HCT116 (cell line): ENCODE data around the gene S1PR3. TPM values are rescaled to one million over a fixed set of nuclear protein-coding genes. Genes with fewer than 3 reads are reported as not detected.

ENCODE experiments used
- ATAC-seq: fragments of 200-7000 bp; cut with Tn5 transposase; 2 replicates; pipeline ENCODE4 v1.9.1; 2020; ENCODE audit warnings: mild to moderate bottlenecking, moderate library complexity
- BruUV-seq: library from RNA; stranded (reverse); fragments of 400-500 nt; replicated peaks from 2 replicates; lab custom pipeline; 2021; lab: Mats Ljungman, UMichigan
- CTCF ChIA-PET: fragments of 300-600 bp; sonication (Branson Sonifier 250); formaldehyde crosslinking; loops from one replicate; lab custom pipeline; 2021; ENCODE audit warnings: antibody characterized with exemption; lab: Charles Lee
- POLR2A ChIA-PET: fragments of 300-600, 350-600 bp; sonication (Branson Sonifier 250); formaldehyde crosslinking; loops from one replicate; lab custom pipeline; 2021; ENCODE audit warnings: antibody characterized with exemption; lab: Charles Lee
- RAD21 ChIA-PET, 2 experiments: fragments of 300-600 bp; sonication (Branson Sonifier 250); formaldehyde crosslinking; loops; one replicate each; lab custom pipeline; 2023; ENCODE audit warnings: low total read pairs in 2 of 2; ENCODE audit not compliant: uncharacterized antibody in 2 of 2, unreplicated experiment in 2 of 2, low non-redundant PET in 1 of 2; lab: Charles Lee
- DNase-seq: peaks from one replicate; pipeline ENCODE4 v3.0.0-alpha.2; 2010; ENCODE audit warnings: low read depth, low spot score
- H2AFZ ChIP-seq: fragments of 200-600 bp; shearing (Covaris generic), sonication (generic); 2 replicates; pipeline ENCODE4 v1.6.1; 2017; ENCODE audit warnings: low read depth, mixed run types, mixed read lengths, antibody characterized with exemption, low read length; ENCODE audit not compliant: poor library complexity, severe bottlenecking
- H3K27ac ChIP-seq: 2 replicates; pipeline ENCODE4 v1.5.1; 2012; ENCODE audit warnings: low read depth, low read length
- H3K27me3 ChIP-seq: fragments of 200-600 bp; sonication (generic); 2 replicates; pipeline ENCODE4 v1.6.1; 2016; ENCODE audit warnings: mixed run types, low read length, mixed read lengths; ENCODE audit not compliant: insufficient read depth
- H3K36me3 ChIP-seq, 2 experiments: fragments of 200-500 bp in 1 of 2; fragments of 200-600 bp in 1 of 2; sonication (Bioruptor generic) in 1 of 2; sonication (generic) in 1 of 2; 2 replicates each; pipeline versions ENCODE4 v1.5.1 to v1.6.1; 2014 to 2016; ENCODE audit warnings: low read length in 2 of 2, inconsistent platforms in 1 of 2, mixed read lengths in 1 of 2, mixed run types in 1 of 2; ENCODE audit not compliant: insufficient read depth in 2 of 2, control insufficient read depth in 1 of 2
- H3K4me1 ChIP-seq, 2 experiments: fragments of 200-600 bp in 1 of 2; sonication (generic) in 1 of 2; 2 replicates each; pipeline versions ENCODE4 v1.5.1 to v1.6.1; 2012 to 2017; ENCODE audit warnings: low read length in 2 of 2, inconsistent platforms in 1 of 2, mild to moderate bottlenecking in 1 of 2, mixed read lengths in 1 of 2, mixed run types in 1 of 2, moderate library complexity in 1 of 2; ENCODE audit not compliant: insufficient read depth in 2 of 2, control insufficient read depth in 1 of 2
- H3K4me2 ChIP-seq: fragments of 200-600 bp; sonication (generic); 2 replicates; pipeline ENCODE4 v1.6.1; 2017; ENCODE audit warnings: mixed run types, low read length, mixed read lengths
- H3K4me3 ChIP-seq, 2 experiments: fragments of 200-600 bp in 1 of 2; sonication (generic) in 1 of 2; replicated peaks in 1 of 2; 2 replicates each; pipeline ENCODE4 v1.5.1; 2011 to 2016; ENCODE audit warnings: low read length in 2 of 2, control low read depth in 1 of 2, low read depth in 1 of 2, mild to moderate bottlenecking in 1 of 2, mixed read lengths in 1 of 2, mixed run types in 1 of 2
- H3K79me2 ChIP-seq: fragments of 200-600 bp; sonication (generic); 2 replicates; pipeline ENCODE4 v1.6.1; 2017; ENCODE audit warnings: mild to moderate bottlenecking, mixed run types, low read length, moderate library complexity, mixed read lengths; ENCODE audit not compliant: insufficient read depth
- H3K9ac ChIP-seq: fragments of 200-600 bp; sonication (generic); 2 replicates; pipeline ENCODE4 v1.6.1; 2016; ENCODE audit warnings: low read length, mixed read lengths
- H3K9me2 ChIP-seq: fragments of 200-600 bp; sonication (generic), shearing (Covaris generic); 2 replicates; pipeline ENCODE4 v1.6.1; 2017; ENCODE audit warnings: mixed run types, mild to moderate bottlenecking, moderate library complexity; ENCODE audit not compliant: insufficient read depth
- H3K9me3 ChIP-seq, 2 experiments: fragments of 200-500 bp in 1 of 2; fragments of 200-600 bp in 1 of 2; sonication (Bioruptor generic) in 1 of 2; sonication (generic) in 1 of 2; 2 replicates each; pipeline ENCODE4 v1.6.1; 2014 to 2017; ENCODE audit warnings: low read length in 2 of 2, mixed read lengths in 2 of 2, inconsistent platforms in 1 of 2, low read depth in 1 of 2, mild to moderate bottlenecking in 1 of 2, mixed run types in 1 of 2, moderate library complexity in 1 of 2; ENCODE audit not compliant: control insufficient read depth in 1 of 2, insufficient read depth in 1 of 2
- H4K20me1 ChIP-seq: fragments of 200-600 bp; sonication (generic), shearing (Covaris generic); 2 replicates; pipeline ENCODE4 v1.6.1; 2017; ENCODE audit warnings: mixed run types, mild to moderate bottlenecking, moderate library complexity; ENCODE audit not compliant: insufficient read depth
- CBX3 ChIP-seq: IDR thresholded peaks from 2 replicates; pipeline ENCODE4 v1.6.1; 2012; ENCODE audit warnings: low read depth
- CTCF ChIP-seq, 3 experiments: fragments of 200-600 bp in 1 of 3; sonication (generic) in 1 of 3; IDR thresholded peaks in 2 of 3; conservative IDR thresholded peaks in 1 of 3; 2 replicates each; pipeline ENCODE4 v1.5.1; 2012 to 2017; ENCODE audit warnings: low read depth in 2 of 3, low read length in 2 of 3, antibody characterized with exemption in 1 of 3, borderline replicate concordance in 1 of 3, control low read depth in 1 of 3, mild to moderate bottlenecking in 1 of 3, mixed read lengths in 1 of 3, mixed run types in 1 of 3, moderate library complexity in 1 of 3; ENCODE audit not compliant: insufficient read depth in 1 of 3
- EGR1 ChIP-seq: IDR thresholded peaks from 2 replicates; pipeline ENCODE4 v1.6.1; 2012; ENCODE audit warnings: low read depth
- EZH2 ChIP-seq: fragments of 200-600 bp; sonication (generic); IDR thresholded peaks from 2 replicates; pipeline ENCODE4 v1.6.1; 2017; ENCODE audit warnings: antibody characterized with exemption, mixed run types
- JUND ChIP-seq: IDR thresholded peaks from 2 replicates; pipeline ENCODE4 v1.6.1; 2012
- REST ChIP-seq: IDR thresholded peaks from 2 replicates; pipeline ENCODE4 v1.6.1; 2012; ENCODE audit warnings: low read depth
- SIN3A ChIP-seq: IDR thresholded peaks from 2 replicates; pipeline ENCODE4 v1.6.1; 2012; ENCODE audit warnings: low read depth
- SP1 ChIP-seq: IDR thresholded peaks from 2 replicates; pipeline ENCODE4 v1.6.1; 2012; ENCODE audit warnings: low read depth
- SRF ChIP-seq: IDR thresholded peaks from 2 replicates; pipeline ENCODE4 v1.6.1; 2012; ENCODE audit warnings: low read depth
- ZBTB33 ChIP-seq: IDR thresholded peaks from 2 replicates; pipeline ENCODE4 v1.6.1; 2011; ENCODE audit warnings: mild to moderate bottlenecking, low read length, moderate library complexity; ENCODE audit not compliant: insufficient replicate concordance; ENCODE audit errors: extremely low read depth
- ZFX ChIP-seq: fragments of 450-650 bp; IDR thresholded peaks from 2 replicates; pipeline ENCODE4 v1.6.1; 2017
- intact Hi-C: fragments of 100-400 bp; cut with micrococcal nuclease; formaldehyde crosslinking; loops from 2 replicates; pipeline ENCODE4 v1.10.0; 2022
- total RNA-seq: library from RNA; stranded (reverse); gene quantifications from one replicate; pipeline ENCODE4 v1.2.1, GENCODE V29; 2021; ENCODE audit not compliant: unreplicated experiment

S1PR3 gene
- total RNA-seq, 1 experiment from 2014 or later, result 0.07 TPM

GRCh38 chr9:89032173-89032572, 40.9 kb downstream of the S1PR3 start (continued):
- TF ChIP-seq EGR1 (no peak), JUND (no peak), ZFX (no peak)

- intact Hi-C loops, result loop anchor here (10.0 kb wide), 1 partner anchor 242 kb away; no protein-coding TSS in a partner anchor
- RAD21 ChIA-PET, result no interaction called here
- no peak for TF ChIP-seq SRF
- ATAC-seq, result no peak
- H3K9me2 ChIP-seq, result no peaks in the 10 kb centered on the region
- no peak overlapping the region for H2AFZ ChIP-seq
- no TSS peak for BruUV-seq
- H3K9ac ChIP-seq, result no peak overlapping the region
- DNase-seq, result no peak
- CTCF ChIA-PET, result no interaction called here
- H3K4me1 ChIP-seq, result no peaks in the 10 kb centered on the region
- no peaks in the 10 kb centered on the region for H4K20me1 ChIP-seq
- H3K36me3 ChIP-seq, result no peaks in the 10 kb centered on the region
- H3K4me3 ChIP-seq, result no peak overlapping the region
- no peaks in the 10 kb centered on the region for H3K9me3 ChIP-seq
- H3K4me2 ChIP-seq, result no peak overlapping the region
- no peak overlapping the region for H3K27ac ChIP-seq
- H3K27me3 ChIP-seq, result no peaks in the 10 kb centered on the region
- no peaks in the 10 kb centered on the region for H3K79me2 ChIP-seq
- POLR2A ChIA-PET, result no interaction called here
These were observed 41.4 kb downstream of the S1PR3 start for GRCh38 chr9:89032661-89033060.

- Histone ChIP-seq H4K20me1 (no peaks in the 10 kb centered on the region), H3K4me3 (no peak overlapping the region), H3K4me2 (no peak overlapping the region), H3K9me3 (no peaks in the 10 kb centered on the region), H3K4me1 (no peaks in the 10 kb centered on the region), H3K36me3 (no peaks in the 10 kb centered on the region), H2AFZ (no peak overlapping the region), H3K27ac (no peak overlapping the region), H3K9ac (no peak overlapping the region), H3K27me3 (no peaks in the 10 kb centered on the region), H3K79me2 (no peaks in the 10 kb centered on the region), H3K9me2 (no peaks in the 10 kb centered on the region)
- ChIA-PET CTCF (no interaction called here), RAD21 (no interaction called here), POLR2A (no interaction called here)
- BruUV-seq, result no TSS peak
- ATAC-seq (no peak), DNase-seq (no peak)
- intact Hi-C loops, result loop anchor here (10.0 kb wide), 1 partner anchor 238 kb away; no protein-coding TSS in a partner anchor
- TF ChIP-seq JUND (no peak), REST (no peak), SP1 (no peak), EGR1 (no peak), CTCF (IDR thresholded peaks at IDR 0.05 in 2 of 3, conservative IDR thresholded peaks at IDR 0.05 in 1 of 3; ENCODE audit: borderline replicate concordance in 1 of 3, insufficient read depth in 1 of 3, low read depth in 2 of 3, low read length in 2 of 3) (no peak), EZH2 (no peak), ZFX (no peak), SIN3A (no peak), CBX3 (no peak), ZBTB33 (no peak)
These were observed 45.1 kb downstream of the S1PR3 start for GRCh38 chr9:89036383-89036782.
